Measurements from ENCODE around the gene C1QC. TPM values are rescaled to one million over a fixed set of nuclear protein-coding genes. Genes with fewer than 3 reads are reported as not detected.

The C1QC gene
- total RNA-seq, 4 donors from 2014 or later: 224 to 461 (median 398) TPM

DNA sequence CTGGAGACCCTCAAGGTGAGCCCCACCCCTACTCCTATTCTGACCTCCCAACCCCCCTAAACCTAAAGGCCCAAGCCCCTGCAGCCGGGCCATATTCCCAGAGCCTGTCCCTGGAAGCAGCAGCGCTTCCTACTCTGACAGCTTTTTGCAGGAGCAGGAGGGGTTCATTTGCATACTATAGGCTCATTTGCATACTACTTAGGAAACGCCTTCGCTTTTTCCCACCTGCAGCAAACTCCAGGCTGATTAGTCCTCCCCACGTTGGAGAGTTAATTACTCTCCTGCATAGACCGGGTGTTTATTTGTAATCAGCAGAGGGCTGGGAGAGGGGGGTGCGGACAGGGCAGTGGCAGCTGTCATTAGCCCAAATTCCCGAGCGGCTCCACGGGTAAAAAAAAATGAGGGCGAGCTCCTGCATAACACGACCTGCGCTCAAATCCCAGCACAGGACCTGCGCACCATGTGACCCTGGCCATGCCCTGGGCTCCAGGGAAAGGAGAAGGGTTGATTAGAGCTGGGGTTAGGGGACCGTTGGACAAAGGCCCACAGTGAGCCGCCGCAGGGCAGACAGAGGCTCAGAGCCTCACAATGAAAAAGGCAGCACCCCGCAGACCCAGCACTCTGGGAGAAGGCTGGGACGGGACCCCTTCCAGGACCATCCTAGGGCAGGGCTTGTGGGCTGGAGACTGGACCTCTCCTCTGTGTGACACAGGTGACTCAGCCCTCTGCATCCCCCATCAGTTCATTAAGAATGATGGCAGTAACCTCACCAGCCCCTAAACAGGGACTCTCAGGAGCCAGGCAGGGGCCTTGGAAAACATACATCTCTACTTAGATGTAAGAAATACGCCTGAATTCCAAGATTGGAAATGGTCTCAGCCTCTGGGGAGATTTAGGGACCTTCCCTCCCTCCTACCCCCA is 16.9 kb upstream of the C1QC start:
- TF ChIP-seq, protein P1, sequence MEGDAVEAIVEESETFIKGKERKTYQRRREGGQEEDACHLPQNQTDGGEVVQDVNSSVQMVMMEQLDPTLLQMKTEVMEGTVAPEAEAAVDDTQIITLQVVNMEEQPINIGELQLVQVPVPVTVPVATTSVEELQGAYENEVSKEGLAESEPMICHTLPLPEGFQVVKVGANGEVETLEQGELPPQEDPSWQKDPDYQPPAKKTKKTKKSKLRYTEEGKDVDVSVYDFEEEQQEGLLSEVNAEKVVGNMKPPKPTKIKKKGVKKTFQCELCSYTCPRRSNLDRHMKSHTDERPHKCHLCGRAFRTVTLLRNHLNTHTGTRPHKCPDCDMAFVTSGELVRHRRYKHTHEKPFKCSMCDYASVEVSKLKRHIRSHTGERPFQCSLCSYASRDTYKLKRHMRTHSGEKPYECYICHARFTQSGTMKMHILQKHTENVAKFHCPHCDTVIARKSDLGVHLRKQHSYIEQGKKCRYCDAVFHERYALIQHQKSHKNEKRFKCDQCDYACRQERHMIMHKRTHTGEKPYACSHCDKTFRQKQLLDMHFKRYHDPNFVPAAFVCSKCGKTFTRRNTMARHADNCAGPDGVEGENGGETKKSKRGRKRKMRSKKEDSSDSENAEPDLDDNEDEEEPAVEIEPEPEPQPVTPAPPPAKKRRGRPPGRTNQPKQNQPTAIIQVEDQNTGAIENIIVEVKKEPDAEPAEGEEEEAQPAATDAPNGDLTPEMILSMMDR (IDR thresholded peaks at IDR 0.05): no peak
- ATAC-seq (ENCODE audit: low FRiP score) (no peak), DNase-seq (ENCODE audit: low spot score) (no peak)

DNA sequence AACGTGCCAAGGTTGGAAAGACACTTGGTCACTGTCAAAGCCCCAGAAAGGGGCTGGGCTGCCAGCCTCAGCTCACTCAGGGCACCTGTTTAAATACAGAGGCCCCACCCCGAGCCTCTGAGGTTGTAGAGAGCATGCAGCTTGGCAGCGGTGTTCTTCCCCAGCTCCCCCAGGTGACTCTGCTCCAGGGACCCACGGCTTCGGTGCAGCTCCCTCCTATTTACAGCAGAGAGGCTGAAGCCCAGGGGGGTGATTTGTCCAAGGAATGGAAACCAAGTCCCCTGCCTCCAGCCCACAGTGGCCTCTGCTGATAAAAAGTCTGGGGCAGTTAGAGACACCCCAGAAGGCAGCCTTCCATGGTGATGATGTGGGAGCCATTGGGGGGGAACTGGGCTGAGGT is 16.1 kb upstream of the C1QC start:
- TF ChIP-seq, protein P1 (IDR thresholded peaks at IDR 0.05): no peak
- no peak for ATAC-seq (ENCODE audit: low FRiP score)
- no peak for DNase-seq (ENCODE audit: low spot score)

DNA sequence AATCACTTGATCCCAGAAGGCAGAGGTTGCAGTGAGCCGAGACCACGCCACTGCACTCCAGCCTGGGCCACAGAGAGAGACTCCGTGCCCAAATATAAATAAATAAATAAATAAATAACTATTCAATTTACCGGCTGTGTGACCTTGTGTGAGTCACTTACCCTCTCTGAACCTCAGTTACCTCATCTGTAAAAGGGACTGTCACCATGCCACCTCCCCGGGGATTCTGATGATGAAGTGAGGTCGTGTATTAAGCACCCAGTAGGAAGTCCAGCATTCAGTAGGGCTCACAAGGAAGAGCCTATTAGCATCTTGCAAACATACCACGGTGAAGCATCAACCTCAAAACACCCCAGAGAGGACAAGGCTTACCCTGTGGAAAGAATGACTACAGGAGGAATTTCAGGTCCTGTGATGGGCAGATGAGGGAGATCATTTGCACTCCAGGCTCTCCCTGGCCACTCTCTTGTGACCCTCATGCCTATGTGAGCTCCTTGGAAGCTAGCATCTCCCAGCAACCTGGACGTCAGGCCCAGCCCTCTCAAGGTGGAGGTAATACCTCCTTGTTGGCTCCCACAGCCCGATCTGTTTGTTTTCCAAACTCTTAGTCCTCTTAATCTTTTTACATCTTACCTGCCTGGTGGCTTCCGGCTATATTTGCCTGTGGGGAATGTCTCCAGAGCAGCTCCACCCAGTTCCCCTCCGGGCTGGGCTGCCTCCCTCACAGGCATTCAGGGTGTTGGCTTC is 14.6 kb upstream of the C1QC start:
- TF ChIP-seq, protein P1 (IDR thresholded peaks at IDR 0.05): no peak
- no peak for DNase-seq (ENCODE audit: low spot score)

DNA sequence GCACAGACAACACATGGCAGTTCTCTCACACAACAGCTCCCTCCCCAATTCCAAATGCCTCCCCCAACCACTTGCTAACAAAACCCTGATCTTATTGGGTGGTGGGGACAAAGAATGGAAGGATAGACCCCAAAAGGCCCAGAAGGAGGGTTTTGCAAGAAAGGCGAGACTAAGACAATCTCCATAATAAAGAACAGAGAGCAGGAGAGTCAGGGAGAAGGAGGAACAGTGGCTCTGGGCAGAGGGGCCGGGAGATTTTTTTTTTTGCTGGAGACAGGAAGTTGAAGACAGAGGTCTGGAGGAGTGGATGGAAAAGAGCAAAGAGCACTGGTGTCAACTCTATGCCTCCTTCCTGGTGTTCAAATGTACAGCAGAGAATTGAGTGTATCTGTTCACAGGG is 13.5 kb upstream of the C1QC start:
- TF ChIP-seq, protein P1 (IDR thresholded peaks at IDR 0.05): no peak

More for the DNA sequence above, 14.6 kb upstream of the C1QC start:
- ATAC-seq (ENCODE audit: low FRiP score): no peak

DNA sequence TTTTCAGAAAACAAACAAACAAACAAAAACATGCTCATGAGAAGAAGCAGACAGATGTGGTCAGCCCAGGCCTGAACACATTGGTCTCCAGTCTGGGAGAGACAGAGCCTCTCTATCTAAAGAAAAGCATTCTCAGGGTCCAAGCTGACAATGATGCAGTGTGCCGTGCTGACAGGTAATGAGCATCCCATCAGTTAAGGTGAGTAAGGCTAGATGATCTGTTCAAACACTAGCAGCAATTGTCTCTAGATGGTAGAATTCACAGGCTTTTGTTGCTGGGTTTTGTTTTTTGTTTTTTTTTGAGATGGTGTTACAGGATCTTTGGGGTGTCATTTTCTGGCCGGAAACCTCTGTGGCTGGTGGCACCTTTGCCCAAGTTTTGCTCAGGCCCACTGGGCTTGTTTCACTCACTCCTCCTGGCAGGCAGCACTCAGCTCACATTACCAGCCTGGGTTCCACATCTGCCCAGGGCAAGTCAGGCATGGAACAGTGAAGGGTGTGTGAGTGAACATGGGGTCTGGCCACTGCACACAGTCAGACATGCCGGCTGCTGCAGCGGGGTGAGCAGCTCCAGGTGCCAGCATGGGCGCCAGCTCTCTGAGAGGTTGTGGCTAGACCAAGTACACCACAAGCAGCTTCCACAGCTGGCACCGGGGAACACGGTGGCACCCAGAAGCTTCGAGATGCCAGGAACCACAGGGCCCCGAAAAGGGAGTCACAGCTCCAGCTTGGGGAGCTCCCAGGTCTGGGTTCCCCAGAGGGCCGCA is 9.6 kb upstream of the C1QC start:
- TF ChIP-seq, protein P1 (IDR thresholded peaks at IDR 0.05): no peak
- ATAC-seq (ENCODE audit: low FRiP score): no peak
- no peak for DNase-seq (ENCODE audit: low spot score)

More for the DNA sequence above, 13.5 kb upstream of the C1QC start:
- no peak for ATAC-seq (ENCODE audit: low FRiP score)
- no peak for DNase-seq (ENCODE audit: low spot score)

DNA sequence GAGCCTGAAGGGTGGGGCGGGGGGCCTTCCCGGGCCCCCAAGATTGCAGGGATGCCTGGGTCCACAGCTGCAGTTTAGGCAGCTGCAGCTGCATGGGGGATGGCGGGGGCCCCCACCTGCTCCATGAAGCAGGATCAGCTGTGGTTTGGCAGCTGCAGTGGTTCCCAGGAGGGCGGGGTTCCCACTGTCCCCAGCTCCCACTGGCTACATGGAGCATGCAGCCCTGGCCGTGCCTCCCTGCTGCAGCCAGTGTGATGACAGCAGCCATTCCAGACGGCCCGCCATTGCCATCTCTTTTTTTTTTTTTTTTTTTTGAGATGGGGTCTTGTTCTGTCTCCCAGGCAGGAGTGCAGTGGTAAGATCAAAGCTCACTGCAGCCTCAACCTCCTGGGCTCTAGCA is 8.0 kb upstream of the C1QC start:
- TF ChIP-seq, protein P1 (IDR thresholded peaks at IDR 0.05): no peak
- no peak for DNase-seq (ENCODE audit: low spot score)
- no peak for ATAC-seq (ENCODE audit: low FRiP score)

Data from omental fat pad (tissue), 4 donors.